ENCODE measurements around the gene SORCS2. TPM values are rescaled to one million over a fixed set of nuclear protein-coding genes. Genes with fewer than 3 reads are reported as not detected.

SORCS2 gene
- total RNA-seq, 4 donors from 2014 or later, result 0.53 to 9.9 (median 0.90) TPM

DNA sequence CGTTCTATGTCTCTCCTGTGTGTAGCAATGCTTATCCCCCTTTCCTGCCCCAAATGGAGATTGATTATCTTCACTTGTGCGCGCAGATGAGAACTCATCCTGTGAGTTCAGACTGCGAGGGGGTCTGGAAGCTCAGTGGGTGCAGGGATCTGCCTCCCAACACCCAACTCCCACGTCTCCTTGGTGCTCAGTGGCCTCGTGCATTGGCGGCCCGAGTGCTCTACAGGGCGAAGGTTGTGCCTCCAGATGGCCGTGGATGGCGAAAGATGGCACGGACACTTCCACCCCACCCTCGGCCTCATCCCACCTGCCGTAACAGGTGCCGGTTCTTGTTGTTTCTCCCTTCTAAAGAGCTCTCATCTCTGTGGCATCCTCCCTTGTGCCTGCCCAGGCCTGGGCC is 45.1 kb upstream of the SORCS2 start:
- Histone ChIP-seq H3K27ac (no peak overlapping the region), H3K36me3 (no peaks in the 10 kb centered on the region), H3K4me3 (no peak overlapping the region), H3K4me1 (no peaks in the 10 kb centered on the region), H3K9me3 (no peaks in the 10 kb centered on the region), H3K27me3 (no peaks in the 10 kb centered on the region)
- DNase-seq, result no peak
- no peak for TF ChIP-seq POLR2A (IDR thresholded peaks at IDR 0.05)
- TF ChIP-seq, protein P1, sequence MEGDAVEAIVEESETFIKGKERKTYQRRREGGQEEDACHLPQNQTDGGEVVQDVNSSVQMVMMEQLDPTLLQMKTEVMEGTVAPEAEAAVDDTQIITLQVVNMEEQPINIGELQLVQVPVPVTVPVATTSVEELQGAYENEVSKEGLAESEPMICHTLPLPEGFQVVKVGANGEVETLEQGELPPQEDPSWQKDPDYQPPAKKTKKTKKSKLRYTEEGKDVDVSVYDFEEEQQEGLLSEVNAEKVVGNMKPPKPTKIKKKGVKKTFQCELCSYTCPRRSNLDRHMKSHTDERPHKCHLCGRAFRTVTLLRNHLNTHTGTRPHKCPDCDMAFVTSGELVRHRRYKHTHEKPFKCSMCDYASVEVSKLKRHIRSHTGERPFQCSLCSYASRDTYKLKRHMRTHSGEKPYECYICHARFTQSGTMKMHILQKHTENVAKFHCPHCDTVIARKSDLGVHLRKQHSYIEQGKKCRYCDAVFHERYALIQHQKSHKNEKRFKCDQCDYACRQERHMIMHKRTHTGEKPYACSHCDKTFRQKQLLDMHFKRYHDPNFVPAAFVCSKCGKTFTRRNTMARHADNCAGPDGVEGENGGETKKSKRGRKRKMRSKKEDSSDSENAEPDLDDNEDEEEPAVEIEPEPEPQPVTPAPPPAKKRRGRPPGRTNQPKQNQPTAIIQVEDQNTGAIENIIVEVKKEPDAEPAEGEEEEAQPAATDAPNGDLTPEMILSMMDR (IDR thresholded peaks at IDR 0.05), result no peak

DNA sequence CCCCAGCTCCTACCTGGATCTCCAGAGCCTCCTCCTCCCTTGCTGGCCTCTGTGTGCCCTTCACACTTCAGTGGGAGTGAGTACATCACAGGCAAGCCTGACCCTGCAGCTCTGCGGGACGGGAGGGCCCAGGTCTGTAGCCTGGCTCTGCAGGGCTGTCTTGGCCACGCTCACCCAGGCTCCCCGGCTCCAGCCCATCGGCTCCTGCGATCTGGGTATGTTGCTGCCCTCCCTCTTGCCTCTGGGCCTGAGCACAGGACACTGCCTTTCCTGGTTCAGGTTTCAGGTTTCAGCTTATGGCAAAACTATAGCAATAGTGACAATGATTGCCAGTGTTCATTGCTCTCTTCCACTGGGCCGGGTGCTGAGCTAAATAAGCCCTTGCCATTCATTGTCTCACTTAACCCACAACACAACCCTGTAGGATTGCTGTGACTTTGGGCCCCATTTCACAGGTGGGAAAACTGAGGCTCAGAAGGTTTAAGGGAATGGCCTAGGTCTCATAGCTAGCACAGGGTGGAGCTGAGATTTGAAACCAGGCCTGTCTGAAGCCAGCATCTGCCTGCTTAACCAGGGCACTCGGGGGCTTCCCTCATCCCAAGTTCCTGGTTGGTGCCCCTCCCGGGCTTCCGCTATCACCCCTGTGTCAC is 44.6 kb upstream of the SORCS2 start:
- H3K4me3 ChIP-seq, result no peak overlapping the region
- H3K27me3 ChIP-seq, result no peaks in the 10 kb centered on the region
- no peak overlapping the region for H3K27ac ChIP-seq
- H3K4me1 ChIP-seq, result no peaks in the 10 kb centered on the region
- TF ChIP-seq, protein P1 (IDR thresholded peaks at IDR 0.05), result no peak
- no peak for TF ChIP-seq POLR2A (IDR thresholded peaks at IDR 0.05)
- no peak for DNase-seq
- no peaks in the 10 kb centered on the region for H3K36me3 ChIP-seq
- H3K9me3 ChIP-seq, result no peaks in the 10 kb centered on the region

DNA sequence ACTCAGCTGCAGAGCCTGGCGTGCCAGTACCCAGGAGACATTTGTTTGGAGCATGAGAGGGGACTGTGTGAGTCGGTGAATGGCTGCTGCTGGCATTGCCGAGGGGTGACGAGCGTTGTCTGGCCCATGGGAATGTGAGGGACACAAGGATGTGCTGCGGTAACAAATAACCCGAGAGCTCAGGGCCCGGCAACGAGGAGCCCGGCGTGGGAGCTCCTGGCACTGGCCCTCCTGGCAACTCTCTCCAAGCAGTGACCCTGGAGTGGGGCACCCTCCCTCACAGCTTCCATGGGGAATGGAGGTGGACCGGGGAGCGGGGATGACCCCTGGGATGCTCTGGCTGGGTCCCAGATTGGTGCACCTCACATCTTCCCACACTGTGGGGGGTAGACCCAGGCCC is 44.0 kb upstream of the SORCS2 start:
- no peak for DNase-seq
- Histone ChIP-seq H3K27me3 (no peaks in the 10 kb centered on the region), H3K27ac (no peak overlapping the region), H3K4me1 (no peaks in the 10 kb centered on the region), H3K36me3 (no peaks in the 10 kb centered on the region), H3K4me3 (no peak overlapping the region), H3K9me3 (no peaks in the 10 kb centered on the region)
- no peak for TF ChIP-seq POLR2A (IDR thresholded peaks at IDR 0.05)
- TF ChIP-seq, protein P1 (IDR thresholded peaks at IDR 0.05), result no peak

DNA sequence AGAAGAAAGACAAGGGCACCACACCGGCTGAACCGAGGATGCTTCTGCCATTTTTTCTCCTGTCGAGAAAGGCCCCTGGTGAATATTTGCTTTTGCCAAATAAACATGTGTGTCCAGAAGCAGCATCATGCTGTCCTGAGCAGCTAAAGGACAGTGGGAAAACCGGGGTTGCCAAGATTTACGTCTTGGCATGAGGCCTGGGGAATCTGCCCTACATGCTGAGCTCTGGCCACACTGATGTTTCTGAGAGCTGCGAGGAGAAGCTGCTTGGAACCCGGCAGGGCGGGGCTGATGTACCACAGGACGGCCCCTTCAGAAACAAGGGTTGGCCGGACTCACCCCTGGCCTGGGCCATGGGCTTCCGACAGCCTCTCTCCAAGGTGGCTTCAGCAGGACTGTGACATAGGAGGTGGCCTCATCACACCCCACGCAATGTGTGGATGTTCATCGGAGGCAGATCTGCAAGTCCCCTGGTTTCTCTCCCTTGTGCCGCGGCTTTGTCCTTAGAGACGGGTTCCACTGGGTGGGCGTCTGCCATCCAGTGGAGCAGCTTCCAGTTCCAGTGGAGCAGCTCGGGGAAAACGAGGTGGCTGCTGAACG is 42.2 kb upstream of the SORCS2 start:
- TF ChIP-seq, protein P1 (IDR thresholded peaks at IDR 0.05), result no peak
- TF ChIP-seq POLR2A (IDR thresholded peaks at IDR 0.05), result no peak
- H3K4me1 ChIP-seq, result no peaks in the 10 kb centered on the region
- H3K27ac ChIP-seq, result no peak overlapping the region
- H3K9me3 ChIP-seq, result no peaks in the 10 kb centered on the region
- no peaks in the 10 kb centered on the region for H3K36me3 ChIP-seq
- no peak overlapping the region for H3K4me3 ChIP-seq
- H3K27me3 ChIP-seq, result no peaks in the 10 kb centered on the region
- no peak for DNase-seq

DNA sequence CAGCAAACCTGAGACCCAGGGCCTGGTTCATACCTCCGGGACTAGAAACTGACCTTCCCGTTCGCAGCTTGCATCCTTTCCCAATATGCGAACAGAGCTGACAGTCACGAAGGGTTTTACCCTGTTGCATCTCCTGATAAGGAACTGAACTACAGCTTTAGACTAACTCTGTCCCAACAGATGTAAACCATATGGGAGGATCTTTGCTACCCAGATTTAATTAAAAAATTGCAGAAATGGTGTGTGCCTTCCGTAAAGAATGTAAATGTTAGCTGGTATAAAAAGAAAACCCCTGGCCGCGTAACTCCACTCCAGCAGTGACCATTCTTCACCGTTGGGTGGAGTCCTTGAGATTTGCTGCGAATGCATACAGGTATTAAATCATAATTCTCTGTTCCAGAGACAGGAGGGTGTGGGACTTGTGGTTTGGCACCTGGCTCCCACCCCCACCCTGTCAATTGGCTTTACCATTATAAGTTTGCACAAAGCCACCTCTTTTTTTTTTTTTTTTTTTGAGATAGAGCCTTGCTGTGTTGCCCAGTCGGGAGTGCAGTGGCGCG is 40.6 kb upstream of the SORCS2 start:
- no peaks in the 10 kb centered on the region for H3K36me3 ChIP-seq
- DNase-seq, result no peak
- no peaks in the 10 kb centered on the region for H3K9me3 ChIP-seq
- no peak overlapping the region for H3K27ac ChIP-seq
- no peaks in the 10 kb centered on the region for H3K27me3 ChIP-seq
- peaks cover 0 to 5% (median 0%) of the 10 kb centered on the region in 4 donors for H3K4me1 ChIP-seq
- no peak overlapping the region for H3K4me3 ChIP-seq
- TF ChIP-seq, protein P1 (IDR thresholded peaks at IDR 0.05), result peak in 4 of 6 experiments; percentile 9 to 54 (median 42)
- TF ChIP-seq POLR2A (IDR thresholded peaks at IDR 0.05), result no peak

Measured in Peyer's patch (tissue), 4 donors.